Endothelial cell of umbilical vein (primary cell): ENCODE measurements around the gene TSGA10IP. TPM values are rescaled to one million over a fixed set of nuclear protein-coding genes. Genes with fewer than 3 reads are reported as not detected.

Source experiments
- BruUV-seq: library from RNA; stranded (reverse); fragments of 400-500 nt; replicated peaks from 2 replicates; lab custom pipeline; 2021; lab: Mats Ljungman, UMichigan
- CTCF ChIA-PET: fragments of 300-600, 350-600 bp; sonication (Branson Sonifier 250); formaldehyde crosslinking; loops from one replicate; lab custom pipeline; 2021; ENCODE audit warnings: antibody characterized with exemption, inconsistent platforms; lab: Charles Lee
- POLR2A ChIA-PET: fragments of 300-600, 350-600 bp; sonication (Branson Sonifier 250); formaldehyde crosslinking; loops from one replicate; lab custom pipeline; 2021; ENCODE audit warnings: antibody characterized with exemption, inconsistent platforms; lab: Charles Lee
- DNase-seq: peaks from one replicate; pipeline ENCODE4 v3.0.0-alpha.2; 2011; ENCODE audit warnings: low read depth, low spot score
- FAIRE-seq: peaks from 2 replicates; lab custom pipeline; 2011; peaks lifted over from hg19 to GRCh38; lab: Jason Lieb, UNC
- H2AFZ ChIP-seq: 2 replicates; pipeline ENCODE4 v1.6.0; 2012; ENCODE audit warnings: low read depth, low read length, control low read depth, inconsistent platforms
- H3K27ac ChIP-seq: 2 replicates; pipeline ENCODE4 v1.5.1; 2011; ENCODE audit warnings: low read depth, mild to moderate bottlenecking, control low read depth, low read length, moderate library complexity; ENCODE audit not compliant: insufficient read depth
- H3K27me3 ChIP-seq, 2 experiments: 2 replicates each; pipeline versions ENCODE4 v1.6.0 to v1.6.1; 2011; ENCODE audit warnings: low read length in 2 of 2, mixed read lengths in 1 of 2; ENCODE audit not compliant: control insufficient read depth in 2 of 2, insufficient read depth in 2 of 2
- H3K36me3 ChIP-seq, 2 experiments: 2 replicates in 1 of 2; 3 replicates in 1 of 2; pipeline ENCODE4 v1.5.1; 2011; ENCODE audit warnings: low read length in 2 of 2, mild to moderate bottlenecking in 1 of 2, moderate library complexity in 1 of 2; ENCODE audit not compliant: control insufficient read depth in 2 of 2, insufficient read depth in 2 of 2; ENCODE audit errors: extremely low read depth in 1 of 2
- H3K4me1 ChIP-seq: 3 replicates; pipeline ENCODE4 v1.5.1; 2011; ENCODE audit warnings: mild to moderate bottlenecking, low read length; ENCODE audit not compliant: control insufficient read depth, insufficient read depth; ENCODE audit errors: extremely low read depth
- H3K4me2 ChIP-seq: 2 replicates; pipeline ENCODE4 v1.6.1; 2011; ENCODE audit warnings: low read length, control low read depth, mixed read lengths; ENCODE audit not compliant: insufficient read depth
- H3K4me3 ChIP-seq, 3 experiments: fragments of 200-600 bp in 1 of 3; sonication (generic), shearing (Covaris generic) in 1 of 3; replicated peaks in 1 of 3; 2 replicates each; pipeline ENCODE4 v1.5.1; 2011 to 2016; ENCODE audit warnings: control low read depth in 3 of 3, low read length in 3 of 3, mild to moderate bottlenecking in 2 of 3, inconsistent platforms in 1 of 3, low read depth in 1 of 3, moderate library complexity in 1 of 3; ENCODE audit not compliant: insufficient read depth in 1 of 3
- H3K79me2 ChIP-seq: 2 replicates; pipeline ENCODE4 v1.6.0; 2012; ENCODE audit warnings: low read length, inconsistent platforms; ENCODE audit not compliant: control insufficient read depth, insufficient read depth
- H3K9ac ChIP-seq: replicated peaks from 2 replicates; pipeline ENCODE3; 2011; ENCODE audit warnings: low read length, control low read depth; ENCODE audit not compliant: insufficient read depth; ENCODE audit errors: extremely low read depth
- H3K9me1 ChIP-seq: replicated peaks from 3 replicates; pipeline ENCODE4 v1.6.0; 2011; ENCODE audit warnings: mild to moderate bottlenecking, low read length; ENCODE audit not compliant: control insufficient read depth, insufficient read depth; ENCODE audit errors: extremely low read depth
- H3K9me3 ChIP-seq: replicated peaks from 2 replicates; pipeline ENCODE4 v1.5.1; 2012; ENCODE audit warnings: low read length, inconsistent platforms; ENCODE audit not compliant: control insufficient read depth, insufficient read depth
- H4K20me1 ChIP-seq: replicated peaks from 2 replicates; pipeline ENCODE3; 2011; ENCODE audit warnings: mild to moderate bottlenecking, low read length; ENCODE audit not compliant: control insufficient read depth, insufficient read depth; ENCODE audit errors: extremely low read depth
- EZH2 ChIP-seq: IDR thresholded peaks from 2 replicates; pipeline ENCODE4 v1.6.1; 2012; ENCODE audit warnings: borderline replicate concordance, low read depth, mild to moderate bottlenecking, moderate library complexity, low read length, inconsistent platforms; ENCODE audit not compliant: severe bottlenecking
- FOS ChIP-seq: IDR thresholded peaks from 2 replicates; pipeline ENCODE4 v1.6.1; 2011; ENCODE audit warnings: mild to moderate bottlenecking, low read length, moderate library complexity, borderline replicate concordance; ENCODE audit not compliant: insufficient read depth
- GATA2 ChIP-seq: IDR thresholded peaks from 2 replicates; pipeline ENCODE4 v1.7.0; 2011; ENCODE audit warnings: low read depth, mild to moderate bottlenecking, moderate library complexity, mixed read lengths, low read length; ENCODE audit not compliant: insufficient read length, insufficient read depth
- JUN ChIP-seq: IDR thresholded peaks from 2 replicates; pipeline ENCODE4 v1.6.1; 2011; ENCODE audit warnings: borderline replicate concordance, low read depth; ENCODE audit not compliant: insufficient read length, insufficient read depth
- MYC ChIP-seq: IDR thresholded peaks from one replicate; pipeline ENCODE4 v1.6.1; 2011; ENCODE audit warnings: mild to moderate bottlenecking, low read depth, low read length
- POLR2A ChIP-seq: IDR thresholded peaks from 2 replicates; pipeline ENCODE4 v1.6.1; 2012; ENCODE audit warnings: low read depth, mild to moderate bottlenecking, control low read depth, low read length
- POLR2AphosphoS5 ChIP-seq: IDR thresholded peaks from 2 replicates; pipeline ENCODE4 v1.6.1; 2012; ENCODE audit warnings: low read depth, mild to moderate bottlenecking, control low read depth, low read length, moderate library complexity; ENCODE audit not compliant: insufficient read depth
- dilution Hi-C: fragments of 300-500 bp; cut with MboI; formaldehyde crosslinking; loops from one replicate; pipeline ENCODE4 v1.15.0; 2019; ENCODE audit warnings: low sequenced_read_pairs; ENCODE audit not compliant: extremely low pct_ligation_motif_present
- intact Hi-C: fragments of 100-400 bp; cut with micrococcal nuclease; formaldehyde crosslinking; loops from one replicate; pipeline ENCODE4 v1.10.0; 2022
- polyA plus RNA-seq, 4 experiments: library from polyadenylated mRNA; depleted of rRNA in 3 of 4; stranded (reverse) in 3 of 4; unstranded in 1 of 4; fragments of >200 nt; gene quantifications; 2 replicates each; pipeline versions ENCODE4 v1.2.1 to v1.2.3, GENCODE V29; 2011 to 2012; ENCODE audit warnings: missing spikeins in 1 of 4
- total RNA-seq: library from RNA; stranded (reverse); gene quantifications from 2 replicates; pipeline ENCODE4 v1.2.3, GENCODE V29; 2021
- TF ChIP-seq, protein P1 (sequence below), 2 donors: IDR thresholded peaks; 1 replicate in 1 of 2; 2 replicates in 1 of 2; pipeline ENCODE4 v1.5.1; 2011; ENCODE audit warnings: low read length in 2 of 2, mild to moderate bottlenecking in 2 of 2, moderate library complexity in 2 of 2, control low read depth in 1 of 2, inconsistent platforms in 1 of 2, low read depth in 1 of 2; ENCODE audit not compliant: insufficient read depth in 1 of 2; ENCODE audit errors: extremely low read depth in 1 of 2
- TF ChIP-seq, protein P2 (sequence below): IDR thresholded peaks from 2 replicates; pipeline ENCODE4 v1.6.1; 2011; ENCODE audit not compliant: insufficient read depth, insufficient read length

TSGA10IP gene
- total and polyA plus RNA-seq, 2 donors (not counting 3 experiments of a cell fraction or from before 2014, with no cell fraction given): not detected

DNA sequence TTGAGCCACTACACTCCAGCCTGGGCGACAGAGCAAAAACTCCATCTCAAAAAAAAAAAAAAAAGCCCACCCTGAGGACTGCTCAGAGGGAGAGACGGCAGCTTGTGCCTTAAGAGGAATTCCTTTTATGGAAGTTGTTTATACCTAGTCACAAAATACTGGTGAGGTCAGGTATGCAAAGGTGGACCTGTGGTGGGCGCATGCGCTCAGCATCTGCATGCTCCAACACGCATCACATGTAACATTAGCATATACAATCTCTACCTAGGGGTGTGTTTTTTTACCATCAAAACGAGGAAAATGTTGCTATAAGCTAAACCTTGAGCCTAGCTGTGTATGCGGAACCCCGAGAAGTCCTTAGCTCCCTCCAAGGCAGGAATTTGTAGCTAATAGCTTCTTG lies 9.5 kb downstream of the TSGA10IP start:
- CTCF ChIA-PET: interaction anchor here (1.8 kb wide), 1 partner anchor 66 kb away, joined by 4 read pairs; the partner anchor contains the start of gene FIBP
- Histone ChIP-seq H3K4me3 (no peak overlapping the region), H3K79me2 (no peaks in the 10 kb centered on the region), H3K27me3 (peaks cover 0 to 3% of the 10 kb centered on the region in 2 experiments), H3K9me1 (no peaks in the 10 kb centered on the region), H3K36me3 (no peaks in the 10 kb centered on the region), H3K4me2 (no peak overlapping the region), H3K9me3 (no peaks in the 10 kb centered on the region), H4K20me1 (no peaks in the 10 kb centered on the region), H3K4me1 (no peaks in the 10 kb centered on the region), H3K9ac (no peak overlapping the region), H3K27ac (no peak overlapping the region), H2AFZ (no peak overlapping the region)
- no TSS peak for BruUV-seq
- TF ChIP-seq JUN (no peak), FOS (no peak), POLR2A (no peak), POLR2AphosphoS5 (no peak), EZH2 (no peak), GATA2 (no peak), MYC (no peak)
- TF ChIP-seq, protein P1, sequence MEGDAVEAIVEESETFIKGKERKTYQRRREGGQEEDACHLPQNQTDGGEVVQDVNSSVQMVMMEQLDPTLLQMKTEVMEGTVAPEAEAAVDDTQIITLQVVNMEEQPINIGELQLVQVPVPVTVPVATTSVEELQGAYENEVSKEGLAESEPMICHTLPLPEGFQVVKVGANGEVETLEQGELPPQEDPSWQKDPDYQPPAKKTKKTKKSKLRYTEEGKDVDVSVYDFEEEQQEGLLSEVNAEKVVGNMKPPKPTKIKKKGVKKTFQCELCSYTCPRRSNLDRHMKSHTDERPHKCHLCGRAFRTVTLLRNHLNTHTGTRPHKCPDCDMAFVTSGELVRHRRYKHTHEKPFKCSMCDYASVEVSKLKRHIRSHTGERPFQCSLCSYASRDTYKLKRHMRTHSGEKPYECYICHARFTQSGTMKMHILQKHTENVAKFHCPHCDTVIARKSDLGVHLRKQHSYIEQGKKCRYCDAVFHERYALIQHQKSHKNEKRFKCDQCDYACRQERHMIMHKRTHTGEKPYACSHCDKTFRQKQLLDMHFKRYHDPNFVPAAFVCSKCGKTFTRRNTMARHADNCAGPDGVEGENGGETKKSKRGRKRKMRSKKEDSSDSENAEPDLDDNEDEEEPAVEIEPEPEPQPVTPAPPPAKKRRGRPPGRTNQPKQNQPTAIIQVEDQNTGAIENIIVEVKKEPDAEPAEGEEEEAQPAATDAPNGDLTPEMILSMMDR (IDR thresholded peaks at IDR 0.05; ENCODE audit: extremely low read depth in 1 of 2, insufficient read depth in 1 of 2, low read depth in 1 of 2, low read length in 2 of 2): no peak
- TF ChIP-seq, protein P2, sequence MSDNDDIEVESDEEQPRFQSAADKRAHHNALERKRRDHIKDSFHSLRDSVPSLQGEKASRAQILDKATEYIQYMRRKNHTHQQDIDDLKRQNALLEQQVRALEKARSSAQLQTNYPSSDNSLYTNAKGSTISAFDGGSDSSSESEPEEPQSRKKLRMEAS: no peak
- DNase-seq: no peak
- no peak for FAIRE-seq
- intact Hi-C loops: no loop called here
- dilution Hi-C loops: no loop called here
- POLR2A ChIA-PET: no interaction called here
